GM21619 (cell line): ENCODE data around the gene RAB3GAP1.
"Not testable (repeated sequence)": the region's sequence is repeated elsewhere in the genome, so short reads cannot be mapped to it uniquely, and the experiment has no call there.

Experiments
- ATAC-seq: cut with Tn5 transposase; IDR thresholded peaks from one replicate; pipeline ENCODE4 v1.9.1; 2021; ENCODE audit not compliant: unreplicated experiment

The RAB3GAP1 gene

DNA sequence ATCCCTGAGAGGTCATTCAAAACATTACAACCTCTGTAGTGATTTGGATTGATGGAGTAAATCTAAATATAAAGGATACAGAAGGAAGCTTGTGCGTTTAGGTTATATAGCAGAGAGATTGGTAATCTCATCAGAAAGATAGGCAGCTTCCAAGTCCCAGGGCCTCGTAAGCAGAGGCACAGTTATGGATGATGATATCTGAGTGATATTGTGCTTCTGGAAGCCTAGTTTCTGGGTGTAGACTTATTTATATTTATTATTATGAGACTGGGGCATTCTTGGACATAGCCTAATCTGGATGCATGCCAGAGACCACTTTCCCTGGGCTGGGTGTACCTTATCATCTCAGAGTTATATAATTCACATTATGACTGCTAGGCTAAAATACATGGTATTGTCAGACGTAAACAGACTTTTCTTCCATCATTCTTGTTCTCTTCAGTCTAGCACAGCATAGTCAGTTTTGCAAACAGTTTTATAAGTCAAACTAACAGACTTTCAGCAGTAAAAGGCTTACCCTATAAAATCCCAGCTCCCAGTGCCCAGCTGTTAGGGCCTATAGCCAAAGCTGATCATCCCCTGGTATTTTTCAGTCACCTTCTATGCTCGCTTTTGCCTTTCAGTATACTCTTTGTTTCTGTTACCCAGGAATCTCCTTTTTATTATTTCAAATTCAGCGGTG is 47.9 kb downstream of the RAB3GAP1 start:
- no peak for ATAC-seq

GRCh38 chr2:135103843-135104242 is 51.8 kb downstream of the RAB3GAP1 start:
- no peak for ATAC-seq

DNA sequence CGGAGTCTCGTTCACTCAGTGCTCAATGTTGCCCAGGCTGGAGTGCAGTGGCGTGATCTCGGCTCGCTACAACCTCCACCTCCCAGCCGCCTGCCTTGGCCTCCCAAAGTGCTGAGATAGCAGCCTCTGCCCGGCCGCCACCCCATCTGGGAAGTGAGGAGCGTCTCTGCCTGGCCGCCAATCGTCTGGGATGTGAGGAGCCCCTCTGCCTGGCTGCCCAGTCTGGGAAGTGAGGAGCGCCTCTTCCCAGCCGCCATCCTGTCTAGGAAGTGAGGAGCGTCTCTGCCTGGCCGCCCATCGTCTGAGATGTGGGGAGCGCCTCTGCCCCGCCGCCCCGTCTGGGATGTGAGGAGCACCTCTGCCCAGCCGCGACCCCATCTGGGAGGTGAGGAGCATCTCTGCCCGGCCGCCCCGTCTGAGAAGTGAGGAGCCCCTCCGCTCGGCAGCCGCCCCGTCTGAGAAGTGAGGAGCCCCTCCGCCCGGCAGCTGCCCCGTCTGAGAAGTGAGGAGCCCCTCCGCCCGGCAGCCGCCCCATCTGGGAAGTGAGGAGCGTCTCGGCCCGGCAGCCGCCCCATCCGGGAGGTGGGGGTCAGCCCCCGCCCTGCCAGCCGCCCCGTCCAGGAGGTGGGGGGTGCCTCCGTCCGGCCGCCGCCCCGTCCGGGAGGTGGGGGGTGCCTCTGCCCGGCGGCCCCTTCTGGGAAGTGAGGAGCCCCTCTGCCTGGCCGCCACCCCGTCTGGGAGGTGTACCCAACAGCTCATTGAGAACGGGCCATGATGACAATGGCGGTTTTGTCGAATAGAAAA is 53.6 kb downstream of the RAB3GAP1 start:
- ATAC-seq = not testable (repeated sequence)

- ATAC-seq = no peak
Observed at GRCh38 chr2:135113322-135113721, 61.2 kb downstream of the RAB3GAP1 start.

GRCh38 chr2:135119582-135119981 is 67.5 kb downstream of the RAB3GAP1 start:
- no peak for ATAC-seq

DNA sequence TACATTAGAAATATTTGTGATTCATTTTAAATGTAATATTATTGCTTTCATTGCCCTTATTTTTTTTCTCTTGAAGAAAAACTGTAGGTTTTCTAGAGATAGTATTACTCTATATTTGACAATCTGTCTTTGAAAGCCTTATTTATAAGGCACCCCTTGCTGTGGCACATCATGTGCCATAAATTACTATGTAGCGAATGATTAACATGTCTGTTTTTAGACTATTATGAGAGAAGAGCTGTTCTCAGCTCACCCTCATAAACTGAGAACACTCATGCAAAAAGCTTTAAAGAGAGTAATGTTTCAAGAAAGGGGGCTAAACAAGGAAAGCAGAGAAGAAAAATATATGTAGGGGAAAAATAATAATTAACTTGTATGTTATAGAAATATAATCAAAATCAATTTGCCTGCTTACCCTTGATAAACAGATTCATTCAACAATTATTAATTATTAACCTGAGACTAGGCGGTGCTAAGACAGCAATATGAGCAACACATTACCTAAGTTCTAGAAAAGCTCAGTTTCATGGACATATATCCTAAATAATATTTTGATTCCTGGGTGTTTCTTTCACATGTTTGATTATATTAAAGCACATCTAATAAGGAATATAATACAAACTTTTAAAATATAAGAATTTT is 69.0 kb downstream of the RAB3GAP1 start:
- ATAC-seq = peak; percentile 50

DNA sequence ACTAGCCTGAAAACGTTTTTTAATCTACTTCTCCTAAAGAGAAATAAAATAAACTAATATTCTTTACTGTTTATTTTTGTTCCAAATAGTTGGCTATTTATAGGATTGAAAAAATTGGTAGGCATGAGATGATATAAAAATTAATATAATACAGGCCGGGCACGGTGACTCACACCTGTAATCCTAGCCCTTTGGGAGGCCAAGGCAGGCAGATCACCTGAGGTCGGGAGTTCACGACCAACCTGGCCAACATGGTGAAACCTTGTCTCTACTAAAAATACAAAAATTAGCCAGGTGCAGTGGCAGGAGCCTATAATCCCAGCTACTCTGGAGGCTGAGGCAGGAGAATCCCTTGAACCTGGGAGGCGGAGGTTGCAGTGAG is 69.6 kb downstream of the RAB3GAP1 start:
- ATAC-seq = not testable (repeated sequence)

DNA sequence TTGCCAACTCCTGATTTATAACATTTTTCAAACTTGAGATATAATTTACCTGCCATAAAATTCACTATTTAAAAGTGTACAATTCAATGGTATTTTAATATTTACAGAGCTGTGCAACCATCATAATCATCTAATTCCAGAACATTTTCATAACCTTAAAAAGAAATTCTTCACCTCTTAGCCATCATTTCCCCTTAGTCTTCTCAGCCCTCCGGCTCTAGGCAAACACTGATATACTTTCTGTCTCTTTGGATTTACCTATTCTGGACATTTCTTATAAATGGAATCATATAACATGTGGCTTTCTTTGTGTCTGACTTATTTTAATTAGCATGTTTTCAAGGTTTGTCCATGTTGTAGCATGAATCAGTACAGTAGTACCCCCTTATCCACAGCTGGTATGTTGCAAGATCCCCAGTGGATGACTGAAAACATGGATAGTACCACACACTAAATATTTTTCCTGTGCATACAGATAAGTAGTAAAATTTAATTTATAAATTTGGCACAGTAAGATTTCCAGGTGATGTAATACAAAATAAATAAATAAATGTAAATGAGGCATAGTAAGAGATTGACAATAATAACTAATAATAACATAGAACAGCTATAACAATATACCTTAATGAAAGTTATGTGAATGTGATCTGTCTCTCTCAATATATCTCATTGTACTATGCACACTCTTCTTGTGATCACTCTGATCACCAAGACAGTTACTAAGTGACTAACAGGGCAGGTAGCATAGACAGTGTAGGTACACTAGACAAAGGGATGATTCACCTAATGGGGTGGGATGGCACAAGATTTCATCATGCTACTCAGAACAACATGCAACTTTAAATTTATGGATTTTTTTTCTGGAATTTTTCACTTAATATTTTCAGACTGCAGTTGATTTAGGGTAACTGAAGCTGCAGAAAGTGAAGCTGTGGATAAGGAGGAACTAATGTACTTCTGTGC is 73.1 kb downstream of the RAB3GAP1 start:
- ATAC-seq = no peak

- ATAC-seq = no peak
Observed at GRCh38 chr2:135125940-135126339, 73.8 kb downstream of the RAB3GAP1 start.

- ATAC-seq = no peak
Observed at GRCh38 chr2:135130751-135131150, 78.7 kb downstream of the RAB3GAP1 start.

DNA sequence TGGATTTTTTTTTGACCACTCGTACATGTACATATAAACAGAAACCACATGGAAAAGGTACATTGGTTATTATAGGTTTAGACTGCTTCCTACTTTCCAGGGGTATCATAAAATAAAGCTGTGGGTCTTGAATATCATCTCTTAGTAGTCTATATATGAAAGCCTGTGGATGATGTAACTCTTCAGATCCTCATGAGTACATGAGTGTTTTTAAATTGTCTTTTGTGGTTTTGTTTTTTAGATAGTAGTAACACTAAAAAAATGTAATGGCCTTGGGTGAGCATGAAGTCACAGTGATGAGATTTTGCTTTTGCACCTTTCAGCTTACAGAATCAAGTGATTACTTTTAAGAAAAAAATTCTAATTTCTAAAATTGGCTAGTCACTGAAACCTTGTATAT is 80.2 kb downstream of the RAB3GAP1 start:
- no peak for ATAC-seq

- no peak for ATAC-seq
Observed at GRCh38 chr2:135140606-135141005, 88.5 kb downstream of the RAB3GAP1 start.

- ATAC-seq = no peak
Observed at GRCh38 chr2:135142323-135142722, 90.2 kb downstream of the RAB3GAP1 start.

DNA sequence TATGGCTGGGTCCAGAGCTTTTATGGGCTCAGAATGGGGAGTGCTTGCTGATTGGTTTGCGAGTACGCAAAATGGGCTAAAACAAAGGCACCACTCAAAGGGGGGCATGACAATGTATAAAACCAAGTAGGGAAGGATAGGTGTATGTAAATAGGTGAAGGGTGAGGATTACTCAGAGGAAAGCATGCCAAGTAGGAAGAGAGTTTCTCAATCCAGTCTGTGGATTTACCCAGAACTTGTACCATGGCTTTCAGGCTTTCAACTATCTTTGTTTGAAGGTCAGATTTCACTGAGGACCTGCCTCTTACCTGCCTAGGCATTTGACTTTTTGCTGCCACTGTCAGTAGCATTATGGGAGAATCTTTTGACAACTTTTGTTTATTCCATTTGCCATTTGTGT is 92.3 kb downstream of the RAB3GAP1 start:
- no peak for ATAC-seq

DNA sequence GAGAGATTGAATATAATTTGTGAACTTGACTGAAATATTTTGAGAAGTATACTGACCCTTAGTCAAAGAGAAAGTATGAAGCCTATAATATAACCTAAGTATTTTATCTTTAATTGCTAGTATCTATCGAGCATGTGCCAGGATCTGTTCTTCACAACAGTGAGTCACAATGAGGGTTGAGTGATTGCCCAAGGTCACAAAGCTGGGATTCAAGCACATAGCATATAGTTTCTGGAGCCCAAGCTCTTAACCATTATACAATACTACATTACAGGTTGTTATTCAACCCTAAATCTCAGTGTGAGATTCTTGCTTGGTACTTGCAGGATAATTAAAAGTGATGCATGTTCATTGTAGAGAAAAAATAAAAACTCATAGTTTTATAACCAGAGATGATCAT is 97.2 kb downstream of the RAB3GAP1 start:
- no peak for ATAC-seq

DNA sequence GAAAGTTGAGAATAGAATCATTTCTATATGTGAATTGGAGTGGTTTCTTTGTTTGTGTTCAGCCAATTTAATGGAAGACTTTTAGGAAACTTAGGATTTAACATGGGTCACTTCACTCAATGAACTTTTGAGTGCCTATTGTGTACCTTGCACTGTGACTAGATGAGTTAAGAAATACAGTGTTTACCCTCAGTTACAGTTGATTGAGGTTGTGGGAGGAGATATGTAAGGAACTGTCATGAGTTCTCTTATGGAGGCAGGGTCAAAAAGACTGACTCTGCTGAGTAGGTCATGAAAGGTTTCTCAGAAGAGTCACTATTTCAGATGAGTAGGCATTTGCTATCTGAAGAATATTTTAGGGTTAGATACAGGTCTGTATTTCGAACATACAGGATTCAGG is 98.6 kb downstream of the RAB3GAP1 start:
- ATAC-seq = no peak

DNA sequence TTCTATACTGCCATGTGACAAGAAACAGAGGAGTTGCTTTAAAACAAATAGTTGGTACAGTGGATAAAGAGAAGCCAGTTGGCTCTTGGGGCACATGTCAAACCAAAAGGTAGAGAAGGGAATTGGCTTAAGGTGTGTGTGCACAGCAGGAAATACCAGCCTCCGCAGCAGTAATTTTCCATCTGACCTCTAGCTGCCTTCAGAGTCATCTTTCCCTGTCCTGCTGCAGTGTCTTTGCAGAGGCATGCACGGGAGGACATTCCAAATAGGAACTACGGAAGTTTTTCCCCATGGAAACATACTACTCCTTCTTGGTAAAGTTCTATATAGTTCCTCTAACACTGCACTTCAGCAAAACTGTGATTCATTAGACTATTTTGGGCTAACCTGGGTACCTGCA is 99.5 kb downstream of the RAB3GAP1 start:
- no peak for ATAC-seq

DNA sequence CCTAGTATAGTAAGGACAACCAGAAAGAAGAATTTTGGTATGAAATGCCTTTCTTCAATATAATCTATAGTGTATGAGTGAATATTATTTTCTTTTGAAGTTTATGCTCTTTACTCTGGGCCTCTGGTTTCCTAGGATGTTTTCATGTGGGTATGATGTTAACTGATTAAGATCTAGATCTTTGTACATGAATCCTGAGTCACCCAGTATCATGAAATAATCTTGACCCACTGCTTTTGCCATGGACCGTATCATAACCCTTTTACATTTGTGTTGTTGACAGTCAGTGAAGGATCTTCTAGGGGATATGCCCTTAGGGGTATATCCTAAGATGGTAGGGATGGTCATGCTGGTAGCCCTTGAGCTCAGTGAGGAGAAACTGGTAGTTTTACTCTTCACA is 100.3 kb downstream of the RAB3GAP1 start:
- no peak for ATAC-seq

DNA sequence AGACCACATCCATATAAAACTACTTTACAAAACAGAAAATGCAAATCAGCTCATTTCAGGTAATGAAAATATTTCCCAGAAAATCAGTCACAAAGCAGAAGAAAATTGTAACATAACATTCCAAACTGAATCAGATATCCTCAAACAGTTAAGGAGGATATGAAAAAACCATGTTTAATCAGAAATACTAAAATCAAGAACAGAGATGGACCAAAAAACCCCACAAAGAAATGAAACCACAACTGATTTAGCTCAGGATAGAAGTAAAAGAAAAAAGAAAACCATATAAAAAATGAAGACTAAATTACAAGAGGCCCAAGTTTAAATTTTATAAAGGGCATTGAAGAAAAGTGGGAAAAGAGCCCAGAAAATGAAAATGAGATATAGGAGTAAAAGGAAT is 102.9 kb downstream of the RAB3GAP1 start:
- ATAC-seq = no peak

DNA sequence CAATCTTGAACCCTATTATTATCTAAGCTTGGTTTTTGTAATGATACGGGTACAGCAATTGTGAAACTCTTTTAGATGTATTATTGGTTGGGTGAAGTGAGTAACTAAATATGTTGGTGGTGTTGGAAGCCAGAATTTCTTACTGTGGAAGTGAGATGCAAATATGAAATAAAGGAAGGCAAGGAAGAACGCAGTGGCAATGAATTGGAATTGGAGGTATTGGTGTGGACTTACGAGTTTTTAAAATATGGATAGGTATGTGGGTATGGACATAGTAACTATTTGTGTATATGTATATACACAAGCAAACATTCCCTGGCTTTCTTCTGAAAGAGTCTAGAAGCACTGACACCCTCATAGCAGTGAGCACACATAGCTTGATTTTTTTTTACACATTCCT is 105.8 kb downstream of the RAB3GAP1 start:
- ATAC-seq = no peak

- no peak for ATAC-seq
Observed at GRCh38 chr2:135159191-135159590, 107.1 kb downstream of the RAB3GAP1 start.
